Lower lobe of right lung (tissue), 2 donors: Measurements from ENCODE around the gene GORAB. TPM values are rescaled to one million over a fixed set of nuclear protein-coding genes. Genes with fewer than 3 reads are reported as not detected.

ENCODE experiments used
- ATAC-seq, 2 donors: fragments of 200-7000 bp; cut with Tn5 transposase; one replicate each; pipeline ENCODE4 v1.9.1; 2020 to 2022; ENCODE audit warnings: mild to moderate bottlenecking in 2 of 2, moderate library complexity in 2 of 2
- DNase-seq: peaks from one replicate; pipeline ENCODE4 v3.0.0-alpha.2; 2020
- H3K27ac ChIP-seq: fragments of 200-600 bp; one replicate; pipeline ENCODE4 v1.8.0; 2022
- H3K27me3 ChIP-seq: fragments of 200-600 bp; one replicate; pipeline ENCODE4 v1.8.0; 2022; ENCODE audit warnings: low read depth
- H3K36me3 ChIP-seq: fragments of 200-600 bp; one replicate; pipeline ENCODE4 v1.8.0; 2022; ENCODE audit warnings: mild to moderate bottlenecking
- H3K4me1 ChIP-seq: fragments of 200-600 bp; one replicate; pipeline ENCODE4 v1.8.0; 2022
- H3K4me3 ChIP-seq: fragments of 200-600 bp; one replicate; pipeline ENCODE4 v1.8.0; 2022; ENCODE audit warnings: mild to moderate bottlenecking
- H3K9me3 ChIP-seq: fragments of 200-600 bp; one replicate; pipeline ENCODE4 v1.8.0; 2022
- intact Hi-C: fragments of 100-400 bp; cut with DNase I; formaldehyde crosslinking; loops from one replicate; pipeline ENCODE4 v1.11.0; 2022
- total RNA-seq: library from RNA; stranded (reverse); fragmentation: NEBNext Ultra II Directional; extraction: Animal tissue kit (Norgen Biotek cat#: 25700); gene quantifications from one replicate; pipeline ENCODE4 v1.2.1, GENCODE V29; 2021
- TF ChIP-seq, protein P1 (sequence below): fragments of 200-600 bp; IDR thresholded peaks from one replicate; pipeline ENCODE4 v1.8.0; 2022; ENCODE audit warnings: antibody characterized with exemption, mild to moderate bottlenecking
- donor health status: DM: no; HTN: yes; CAD: no; lungs with severe emphysema.

Gene GORAB
- total RNA-seq, 1 donor from 2014 or later: 12.2 TPM

DNA sequence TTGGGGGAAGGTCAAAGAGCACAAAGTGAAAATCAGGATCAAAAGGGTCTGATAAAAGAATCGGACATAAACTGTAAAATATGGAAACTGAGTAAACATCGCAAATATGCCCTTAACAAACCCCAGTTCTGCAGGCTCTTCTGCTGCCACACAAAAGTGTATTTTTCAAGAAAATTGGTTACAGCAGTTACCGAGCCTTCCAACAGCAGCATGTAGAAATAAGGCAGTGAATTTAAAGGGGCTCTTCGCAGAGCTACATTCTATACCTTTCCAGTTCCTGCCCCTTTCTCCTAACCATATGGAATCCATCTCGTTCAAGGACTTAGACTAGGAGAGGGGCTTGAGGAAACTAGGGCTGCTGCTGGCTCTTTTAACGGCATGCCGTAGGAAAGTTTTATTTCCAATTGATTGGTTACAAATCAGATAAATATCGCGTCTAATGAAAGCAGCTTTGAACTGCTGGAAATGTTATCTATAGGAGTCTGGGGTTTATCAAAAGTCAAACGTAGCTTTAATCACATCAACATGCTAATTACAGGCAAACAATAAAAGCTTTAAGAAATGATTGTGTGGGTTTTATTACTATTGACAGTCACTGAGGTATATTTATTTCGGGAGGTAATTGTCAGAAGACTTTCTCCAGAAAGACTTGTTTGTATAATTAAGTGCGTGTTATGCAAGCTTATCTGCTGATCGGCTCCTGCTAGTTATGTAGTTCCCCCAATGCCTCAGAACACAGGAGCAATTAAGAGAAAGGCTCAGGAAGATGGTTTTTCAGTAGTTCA, 59.1 kb downstream of the GORAB start:
- Histone ChIP-seq H3K4me3 (no peak overlapping the region), H3K27me3 (no peaks in the 10 kb centered on the region), H3K27ac (no peak overlapping the region), H3K36me3 (no peaks in the 10 kb centered on the region), H3K9me3 (peaks cover 3% of the 10 kb centered on the region), H3K4me1 (peaks cover 7% of the 10 kb centered on the region)
- intact Hi-C loops: no loop called here
- DNase-seq (no peak), ATAC-seq (no peak)
- TF ChIP-seq, protein P1, sequence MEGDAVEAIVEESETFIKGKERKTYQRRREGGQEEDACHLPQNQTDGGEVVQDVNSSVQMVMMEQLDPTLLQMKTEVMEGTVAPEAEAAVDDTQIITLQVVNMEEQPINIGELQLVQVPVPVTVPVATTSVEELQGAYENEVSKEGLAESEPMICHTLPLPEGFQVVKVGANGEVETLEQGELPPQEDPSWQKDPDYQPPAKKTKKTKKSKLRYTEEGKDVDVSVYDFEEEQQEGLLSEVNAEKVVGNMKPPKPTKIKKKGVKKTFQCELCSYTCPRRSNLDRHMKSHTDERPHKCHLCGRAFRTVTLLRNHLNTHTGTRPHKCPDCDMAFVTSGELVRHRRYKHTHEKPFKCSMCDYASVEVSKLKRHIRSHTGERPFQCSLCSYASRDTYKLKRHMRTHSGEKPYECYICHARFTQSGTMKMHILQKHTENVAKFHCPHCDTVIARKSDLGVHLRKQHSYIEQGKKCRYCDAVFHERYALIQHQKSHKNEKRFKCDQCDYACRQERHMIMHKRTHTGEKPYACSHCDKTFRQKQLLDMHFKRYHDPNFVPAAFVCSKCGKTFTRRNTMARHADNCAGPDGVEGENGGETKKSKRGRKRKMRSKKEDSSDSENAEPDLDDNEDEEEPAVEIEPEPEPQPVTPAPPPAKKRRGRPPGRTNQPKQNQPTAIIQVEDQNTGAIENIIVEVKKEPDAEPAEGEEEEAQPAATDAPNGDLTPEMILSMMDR: no peak

DNA sequence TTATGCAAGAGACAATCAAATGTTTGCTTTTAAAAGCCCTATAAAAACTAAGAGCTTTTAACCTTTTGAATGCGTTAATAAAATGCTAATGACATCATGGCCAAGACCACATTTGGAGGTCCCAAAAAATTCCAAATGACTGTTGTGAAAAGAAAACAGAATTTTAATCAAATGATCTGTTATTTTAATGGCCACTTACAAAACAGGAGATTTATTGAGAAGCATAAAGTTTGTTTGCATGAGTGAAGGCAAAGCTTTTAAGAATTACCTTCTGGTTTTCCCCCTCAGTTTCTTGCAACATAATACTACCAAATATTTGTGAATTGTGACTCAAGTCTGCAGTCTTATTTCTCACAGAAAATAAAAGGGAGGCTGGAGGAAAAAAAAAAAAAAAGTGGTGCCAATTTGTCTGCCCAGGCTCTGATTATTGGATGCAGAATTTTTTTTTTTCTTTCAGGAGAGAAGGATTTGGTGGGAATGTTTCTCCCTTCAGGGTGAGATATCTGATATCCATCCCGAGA, 60.7 kb downstream of the GORAB start:
- Histone ChIP-seq H3K27ac (no peak overlapping the region), H3K36me3 (no peaks in the 10 kb centered on the region), H3K9me3 (peaks cover 15% of the 10 kb centered on the region), H3K4me1 (peaks cover 2% of the 10 kb centered on the region), H3K4me3 (no peak overlapping the region), H3K27me3 (no peaks in the 10 kb centered on the region)
- no peak for DNase-seq
- ATAC-seq: no peak
- TF ChIP-seq, protein P1: no peak
- intact Hi-C loops: no loop called here

DNA sequence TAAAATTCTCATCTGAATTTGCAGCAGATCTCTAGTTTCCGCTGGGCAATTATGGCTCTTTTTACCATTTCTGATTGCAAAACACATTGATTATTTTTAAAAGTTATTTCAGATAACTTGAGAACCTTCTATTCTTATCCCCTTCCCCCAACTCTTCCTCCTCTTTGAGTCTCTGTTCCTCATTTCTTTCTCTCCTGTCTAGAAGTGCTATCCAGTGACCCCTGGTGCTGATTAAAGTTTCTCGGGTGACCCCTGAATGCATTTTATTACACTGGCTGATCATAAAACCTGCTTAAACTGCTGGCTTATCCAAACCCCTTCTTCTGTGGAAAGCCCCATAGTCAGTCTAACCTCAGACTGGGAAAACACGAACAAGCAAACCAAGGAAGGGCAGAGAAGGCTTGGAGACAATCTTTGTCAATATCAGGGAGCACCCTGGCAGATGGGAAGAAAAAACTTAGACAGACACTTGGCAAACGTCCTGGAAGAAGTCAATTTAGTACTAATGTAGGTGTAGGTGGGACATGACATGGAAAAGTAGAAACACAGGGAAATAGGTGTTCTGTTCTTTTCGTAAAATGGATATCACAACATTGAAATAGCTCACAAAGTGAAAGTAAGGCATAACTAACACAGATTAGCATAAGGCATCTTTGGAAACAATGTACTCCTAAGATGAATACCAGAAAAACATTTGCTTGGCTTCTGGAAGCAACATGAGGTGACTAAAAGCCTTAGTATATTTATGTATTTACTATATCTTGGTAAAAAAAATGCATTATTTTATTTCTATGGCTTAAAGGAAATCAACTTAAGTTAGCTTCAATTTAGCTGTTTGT, 61.4 kb downstream of the GORAB start:
- DNase-seq (no peak), ATAC-seq (no peak)
- Histone ChIP-seq H3K4me1 (no peaks in the 10 kb centered on the region), H3K27me3 (no peaks in the 10 kb centered on the region), H3K4me3 (no peak overlapping the region), H3K27ac (no peak overlapping the region), H3K36me3 (no peaks in the 10 kb centered on the region), H3K9me3 (peaks cover 15% of the 10 kb centered on the region)
- intact Hi-C loops: no loop called here
- TF ChIP-seq, protein P1: no peak

DNA sequence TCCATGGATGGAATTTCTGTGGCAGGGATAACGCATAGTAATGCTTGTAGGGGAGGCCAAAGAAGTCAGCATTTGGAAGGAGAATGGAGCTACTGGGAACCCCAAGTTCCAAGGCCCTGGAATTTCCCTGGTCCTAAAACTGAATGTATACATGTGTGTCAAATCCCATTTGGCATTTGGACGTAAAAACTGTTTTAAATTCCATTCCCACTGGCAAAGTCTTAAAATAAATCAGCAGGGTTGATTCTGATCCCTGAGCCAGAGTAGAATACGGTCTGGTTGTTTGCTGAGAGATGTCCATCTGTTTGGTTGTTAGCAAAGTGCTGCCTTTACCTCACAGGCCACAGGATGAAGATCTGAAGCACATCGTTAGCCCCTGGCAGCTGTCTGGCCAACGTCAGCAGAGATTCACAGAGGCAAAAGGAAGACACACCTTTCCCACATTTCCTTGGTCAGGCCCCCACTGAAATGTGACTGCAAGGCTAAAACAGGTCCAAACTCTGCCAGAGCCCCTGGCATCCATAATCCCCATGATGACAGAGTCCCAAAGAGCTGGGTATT, 62.2 kb downstream of the GORAB start:
- ATAC-seq: no peak
- intact Hi-C loops: no loop called here
- no peak for DNase-seq
- Histone ChIP-seq H3K9me3 (peaks cover 15% of the 10 kb centered on the region), H3K27me3 (no peaks in the 10 kb centered on the region), H3K36me3 (no peaks in the 10 kb centered on the region), H3K27ac (no peak overlapping the region), H3K4me1 (no peaks in the 10 kb centered on the region), H3K4me3 (no peak overlapping the region)
- TF ChIP-seq, protein P1: no peak

DNA sequence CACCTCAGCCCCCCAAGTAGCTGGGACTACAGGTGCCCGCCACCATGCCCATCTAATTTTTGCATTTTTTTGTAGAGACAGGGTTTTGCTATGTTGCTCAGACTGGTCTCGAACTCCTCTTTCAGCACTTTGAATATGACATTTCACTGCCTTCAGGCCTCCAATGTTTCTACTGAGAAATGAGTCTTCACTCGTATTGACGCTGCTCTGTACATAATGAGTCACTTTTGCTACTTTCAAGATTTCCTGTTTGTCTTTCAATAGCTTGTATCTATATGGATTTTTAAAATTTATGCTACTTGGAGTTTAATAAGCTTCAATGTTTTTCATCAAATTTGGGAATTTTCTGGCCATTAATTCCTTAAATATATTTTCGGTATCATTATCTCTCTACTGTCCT, 64.7 kb downstream of the GORAB start:
- Histone ChIP-seq H3K27me3 (no peaks in the 10 kb centered on the region), H3K36me3 (no peaks in the 10 kb centered on the region), H3K27ac (no peak overlapping the region), H3K4me3 (no peak overlapping the region), H3K4me1 (no peaks in the 10 kb centered on the region), H3K9me3 (peaks cover 17% of the 10 kb centered on the region)
- intact Hi-C loops: no loop called here
- ATAC-seq (no peak), DNase-seq (no peak)
- TF ChIP-seq, protein P1: no peak
